Measurements from ENCODE around the gene RAB26.

DNA sequence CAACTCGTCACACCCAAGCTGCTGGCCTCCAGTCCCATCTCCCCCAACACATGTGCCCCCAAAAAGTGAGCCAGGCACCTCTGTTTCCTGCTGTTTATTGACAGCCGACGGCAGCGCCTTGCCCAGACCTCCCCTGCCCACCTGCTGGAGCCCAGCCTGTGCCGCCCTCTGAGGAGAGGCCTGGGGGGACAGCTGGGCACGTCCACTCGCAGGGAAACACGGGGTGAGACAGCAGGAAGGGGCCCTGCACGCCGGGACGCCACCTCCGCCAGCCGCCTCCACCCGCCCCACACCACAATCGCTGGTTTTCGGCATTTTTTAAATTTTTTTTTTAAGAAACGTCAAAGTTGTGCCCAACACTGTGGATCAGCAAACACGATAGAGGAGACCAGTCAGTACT is 28.7 kb downstream of the RAB26 start:
- TF ChIP-seq, protein P1, sequence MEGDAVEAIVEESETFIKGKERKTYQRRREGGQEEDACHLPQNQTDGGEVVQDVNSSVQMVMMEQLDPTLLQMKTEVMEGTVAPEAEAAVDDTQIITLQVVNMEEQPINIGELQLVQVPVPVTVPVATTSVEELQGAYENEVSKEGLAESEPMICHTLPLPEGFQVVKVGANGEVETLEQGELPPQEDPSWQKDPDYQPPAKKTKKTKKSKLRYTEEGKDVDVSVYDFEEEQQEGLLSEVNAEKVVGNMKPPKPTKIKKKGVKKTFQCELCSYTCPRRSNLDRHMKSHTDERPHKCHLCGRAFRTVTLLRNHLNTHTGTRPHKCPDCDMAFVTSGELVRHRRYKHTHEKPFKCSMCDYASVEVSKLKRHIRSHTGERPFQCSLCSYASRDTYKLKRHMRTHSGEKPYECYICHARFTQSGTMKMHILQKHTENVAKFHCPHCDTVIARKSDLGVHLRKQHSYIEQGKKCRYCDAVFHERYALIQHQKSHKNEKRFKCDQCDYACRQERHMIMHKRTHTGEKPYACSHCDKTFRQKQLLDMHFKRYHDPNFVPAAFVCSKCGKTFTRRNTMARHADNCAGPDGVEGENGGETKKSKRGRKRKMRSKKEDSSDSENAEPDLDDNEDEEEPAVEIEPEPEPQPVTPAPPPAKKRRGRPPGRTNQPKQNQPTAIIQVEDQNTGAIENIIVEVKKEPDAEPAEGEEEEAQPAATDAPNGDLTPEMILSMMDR (IDR thresholded peaks at IDR 0.05) = no peak
- TF ChIP-seq POLR2A (IDR thresholded peaks at IDR 0.05) = no peak
